Measurements from ENCODE around the gene CENPQ. TPM values are rescaled to one million over a fixed set of nuclear protein-coding genes. Genes with fewer than 3 reads are reported as not detected.

CENPQ gene
- polyA plus RNA-seq, 4 donors = 11.4 to 16.3 (median 12.6) TPM

GRCh38 chr6:49535795-49536194 lies 72.6 kb downstream of the CENPQ start:
- DNase-seq (ENCODE audit: low read depth in 4 of 4, low spot score in 2 of 4) = no peak

- DNase-seq (ENCODE audit: low read depth in 4 of 4, low spot score in 2 of 4) = no peak
These were observed 75.9 kb downstream of the CENPQ start for GRCh38 chr6:49539102-49539501.

GRCh38 chr6:49540614-49541013 lies 77.4 kb downstream of the CENPQ start:
- DNase-seq (ENCODE audit: low read depth in 4 of 4, low spot score in 2 of 4) = no peak

DNA sequence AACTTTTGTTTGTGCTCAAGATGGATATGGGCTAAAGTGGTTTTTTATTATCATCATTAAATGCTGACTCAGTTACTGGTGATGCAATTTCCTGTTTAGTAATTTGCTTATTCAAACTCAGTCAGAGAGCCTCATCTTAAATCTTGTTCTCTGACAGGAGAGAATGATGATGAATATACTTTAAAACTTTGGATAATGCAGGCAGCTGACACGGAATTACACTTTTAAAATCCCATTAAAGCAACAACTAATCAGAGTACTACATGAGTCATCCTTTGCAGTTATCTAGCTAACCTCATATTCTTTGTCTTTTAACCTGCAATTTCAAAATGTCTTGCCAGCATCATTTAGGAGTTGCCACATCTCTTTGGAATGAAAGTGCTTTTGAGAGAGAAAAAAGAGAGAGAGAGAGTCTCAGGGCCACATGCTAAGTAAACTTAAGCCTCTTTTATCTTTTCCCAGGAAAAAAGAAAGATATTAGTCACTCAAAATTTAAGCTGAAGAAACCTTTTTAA lies 78.1 kb downstream of the CENPQ start:
- DNase-seq (ENCODE audit: low read depth in 4 of 4, low spot score in 2 of 4) = no peak

DNA sequence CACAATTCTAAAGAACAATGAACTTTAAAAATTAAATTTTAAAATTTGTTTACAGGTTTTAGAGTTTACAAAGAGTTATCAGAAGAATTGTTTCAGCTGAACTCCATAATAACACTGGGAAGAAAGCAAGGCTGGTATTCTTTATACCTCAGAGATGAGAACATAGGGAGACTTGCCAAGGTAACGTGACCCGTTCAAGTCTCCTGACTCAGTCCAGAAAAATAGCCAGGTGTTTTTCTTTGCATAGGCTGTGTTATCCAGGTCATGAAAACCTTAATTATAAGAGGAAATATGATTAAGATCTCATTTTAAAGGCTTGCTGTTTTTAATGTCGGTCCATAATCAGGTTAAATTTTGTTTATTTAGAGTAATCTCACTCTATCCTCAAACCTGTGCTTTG lies 78.8 kb downstream of the CENPQ start:
- no peak for DNase-seq (ENCODE audit: low read depth in 4 of 4, low spot score in 2 of 4)

Other genes with a start within 250 kb of the CENPQ start
- 10 to 100 TPM; 37.0 to 59.0 (median 50.1) TPM for gene MMUT, start 117 bp upstream of the CENPQ start, polyA plus RNA-seq (ENCODE audit: insufficient read length in 4 of 4)
- not detected for gene GLYATL3, start 36.6 kb downstream of the CENPQ start, polyA plus RNA-seq (ENCODE audit: insufficient read length in 4 of 4)
- under 1 TPM; 0.33 to 0.98 (median 0.75) TPM for gene C6orf141, start 87.3 kb downstream of the CENPQ start, polyA plus RNA-seq (ENCODE audit: insufficient read length in 4 of 4)
- 1 to 10 TPM in 2 of 4 donors, under 1 TPM in 2; 0.47 to 3.6 (median 1.2) TPM for gene RHAG, start 173.5 kb downstream of the CENPQ start, polyA plus RNA-seq (ENCODE audit: insufficient read length in 4 of 4)